ENCODE data around the gene NSMCE3.

The NSMCE3 gene

GRCh38 chr15:29269485-29270168 lies at the start of gene NSMCE3:
Gene NSMCE3 (minus strand): TSS chr15:29269822. CDS start chr15:29269705, 117 bp downstream.
- in situ Hi-C loops (cut with MboI; ENCODE audit: low sequenced_read_pairs, unreplicated experiment), result no loop called here
- TF ChIP-seq CTCF (IDR thresholded peaks at IDR 0.05; ENCODE audit: borderline replicate concordance, control extremely low read depth, extremely low read depth, insufficient read depth, missing control alignments), result no peak
- DNase-seq (ENCODE audit: low spot score), result peak; percentile 88

GRCh38 chr15:29316422-29316821 lies 46.8 kb upstream of the NSMCE3 start:
- no peak for TF ChIP-seq CTCF (IDR thresholded peaks at IDR 0.05; ENCODE audit: borderline replicate concordance, control extremely low read depth, extremely low read depth, insufficient read depth, missing control alignments)
- DNase-seq (ENCODE audit: low spot score), result no peak
- in situ Hi-C loops (cut with MboI; ENCODE audit: low sequenced_read_pairs, unreplicated experiment), result no loop called here

GRCh38 chr15:29312387-29312786 lies 42.8 kb upstream of the NSMCE3 start:
- DNase-seq (ENCODE audit: low spot score), result no peak

GRCh38 chr15:29311696-29312095 lies 42.1 kb upstream of the NSMCE3 start:
- DNase-seq (ENCODE audit: low spot score), result no peak
- in situ Hi-C loops (cut with MboI; ENCODE audit: low sequenced_read_pairs, unreplicated experiment), result no loop called here
- TF ChIP-seq CTCF (IDR thresholded peaks at IDR 0.05; ENCODE audit: borderline replicate concordance, control extremely low read depth, extremely low read depth, insufficient read depth, missing control alignments), result no peak

More at GRCh38 chr15:29312387-29312786, 42.8 kb upstream of the NSMCE3 start:
- in situ Hi-C loops (cut with MboI; ENCODE audit: low sequenced_read_pairs, unreplicated experiment), result no loop called here
- TF ChIP-seq CTCF (IDR thresholded peaks at IDR 0.05; ENCODE audit: borderline replicate concordance, control extremely low read depth, extremely low read depth, insufficient read depth, missing control alignments), result no peak

GRCh38 chr15:29309139-29309538 lies 39.5 kb upstream of the NSMCE3 start:
- peak; percentile 61 for DNase-seq (ENCODE audit: low spot score)
- in situ Hi-C loops (cut with MboI; ENCODE audit: low sequenced_read_pairs, unreplicated experiment), result no loop called here

GRCh38 chr15:29308299-29308698 lies 38.7 kb upstream of the NSMCE3 start:
- TF ChIP-seq CTCF (IDR thresholded peaks at IDR 0.05; ENCODE audit: borderline replicate concordance, control extremely low read depth, extremely low read depth, insufficient read depth, missing control alignments), result no peak
- DNase-seq (ENCODE audit: low spot score), result no peak
- in situ Hi-C loops (cut with MboI; ENCODE audit: low sequenced_read_pairs, unreplicated experiment), result no loop called here

More at GRCh38 chr15:29309139-29309538, 39.5 kb upstream of the NSMCE3 start:
- no peak for TF ChIP-seq CTCF (IDR thresholded peaks at IDR 0.05; ENCODE audit: borderline replicate concordance, control extremely low read depth, extremely low read depth, insufficient read depth, missing control alignments)
